ENCODE measurements around the gene CD300LG.
"Not testable (repeated sequence)": the region's sequence is repeated elsewhere in the genome, so short reads cannot be mapped to it uniquely, and the experiment has no call there.

The CD300LG gene

GRCh38 chr17:43891851-43892646 lies 45.1 kb downstream of the CD300LG start:
- no peaks in the 10 kb centered on the region for H3K9me3 ChIP-seq (ENCODE audit: insufficient read depth, low read length)
- H2AFZ ChIP-seq (ENCODE audit: low read depth, low read length, severe bottlenecking): no peak overlapping the region
- H3K79me2 ChIP-seq (ENCODE audit: insufficient read depth, low read length): no peaks in the 10 kb centered on the region
- H4K20me1 ChIP-seq (ENCODE audit: low read depth, low read length): no peaks in the 10 kb centered on the region
- H3K36me3 ChIP-seq (ENCODE audit: low read length): no peaks in the 10 kb centered on the region
- H3K27ac ChIP-seq (ENCODE audit: low read depth, low read length): no peak overlapping the region
- no peaks in the 10 kb centered on the region for H3K9me2 ChIP-seq (replicated peaks; ENCODE audit: insufficient read depth, low read length)
- no peak overlapping the region for H3K9ac ChIP-seq (ENCODE audit: low read length)
- H3K4me3 ChIP-seq (ENCODE audit: insufficient read depth, low read length, poor library complexity, severe bottlenecking): no peak overlapping the region
- H3F3A ChIP-seq (ENCODE audit: insufficient read depth): no peaks in the 10 kb centered on the region
- no peaks in the 10 kb centered on the region for H3K27me3 ChIP-seq (ENCODE audit: low read length)
- TF ChIP-seq EZH2phosphoT487 (conservative IDR thresholded peaks at IDR 0.05; ENCODE audit: low read length) (no peak), CTCF (IDR thresholded peaks at IDR 0.05; ENCODE audit: insufficient read depth, low read length, poor library complexity, severe bottlenecking) (no peak)
- no peak overlapping the region for H3K4me2 ChIP-seq (ENCODE audit: low read depth, low read length, poor library complexity, severe bottlenecking)

- H3K79me2 ChIP-seq (ENCODE audit: insufficient read depth, low read length): no peaks in the 10 kb centered on the region
- H3K9me3 ChIP-seq (ENCODE audit: insufficient read depth, low read length): no peaks in the 10 kb centered on the region
- no peaks in the 10 kb centered on the region for H3K36me3 ChIP-seq (ENCODE audit: low read length)
- no peaks in the 10 kb centered on the region for H4K20me1 ChIP-seq (ENCODE audit: low read depth, low read length)
- no peaks in the 10 kb centered on the region for H3F3A ChIP-seq (ENCODE audit: insufficient read depth)
- no peak for TF ChIP-seq EZH2phosphoT487 (conservative IDR thresholded peaks at IDR 0.05; ENCODE audit: low read length)
- TF ChIP-seq CTCF (IDR thresholded peaks at IDR 0.05; ENCODE audit: insufficient read depth, low read length, poor library complexity, severe bottlenecking): no peak
- H3K9me2 ChIP-seq (replicated peaks; ENCODE audit: insufficient read depth, low read length): no peaks in the 10 kb centered on the region
- H3K27ac ChIP-seq (ENCODE audit: low read depth, low read length): no peak overlapping the region
- no peak overlapping the region for H3K4me2 ChIP-seq (ENCODE audit: low read depth, low read length, poor library complexity, severe bottlenecking)
- no peak overlapping the region for H2AFZ ChIP-seq (ENCODE audit: low read depth, low read length, severe bottlenecking)
- no peak overlapping the region for H3K4me3 ChIP-seq (ENCODE audit: insufficient read depth, low read length, poor library complexity, severe bottlenecking)
- H3K27me3 ChIP-seq (ENCODE audit: low read length): no peaks in the 10 kb centered on the region
- H3K9ac ChIP-seq (ENCODE audit: low read length): no peak overlapping the region
Observed at GRCh38 chr17:43892647-43892952, 45.6 kb downstream of the CD300LG start.

- not testable (repeated sequence) for H3K4me2 ChIP-seq (ENCODE audit: low read depth, low read length, poor library complexity, severe bottlenecking); H4K20me1 ChIP-seq (ENCODE audit: low read depth, low read length); H3K36me3 ChIP-seq (ENCODE audit: low read length); H3K79me2 ChIP-seq (ENCODE audit: insufficient read depth, low read length); H3K9me2 ChIP-seq (replicated peaks; ENCODE audit: insufficient read depth, low read length); H3F3A ChIP-seq (ENCODE audit: insufficient read depth); H2AFZ ChIP-seq (ENCODE audit: low read depth, low read length, severe bottlenecking); H3K27me3 ChIP-seq (ENCODE audit: low read length); H3K27ac ChIP-seq (ENCODE audit: low read depth, low read length); H3K4me3 ChIP-seq (ENCODE audit: insufficient read depth, low read length, poor library complexity, severe bottlenecking); H3K9me3 ChIP-seq (ENCODE audit: insufficient read depth, low read length); H3K9ac ChIP-seq (ENCODE audit: low read length)
Observed at GRCh38 chr17:43894494-43894893, 47.5 kb downstream of the CD300LG start.

DNA sequence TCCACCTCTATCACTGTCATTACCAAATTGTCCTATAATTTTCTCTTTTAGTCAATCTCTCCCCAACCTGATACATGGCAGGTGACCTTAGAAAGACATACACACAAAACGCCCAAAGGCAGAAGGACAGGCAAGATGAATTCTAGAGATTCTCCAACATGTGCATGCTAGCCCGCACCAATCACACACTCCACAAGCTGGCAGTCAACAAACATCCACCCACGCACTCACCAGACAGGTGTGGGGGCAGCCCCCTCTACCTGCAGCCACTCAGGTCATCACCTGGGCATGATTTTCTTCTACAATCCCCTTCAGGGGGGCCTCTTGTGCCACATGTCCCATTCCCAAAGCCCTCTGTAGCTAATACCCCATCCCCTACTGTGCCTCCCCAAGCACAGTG lies 50.9 kb downstream of the CD300LG start:
- Histone ChIP-seq H3K4me2 (ENCODE audit: low read depth, low read length, poor library complexity, severe bottlenecking) (no peak overlapping the region), H3K27ac (ENCODE audit: low read depth, low read length) (no peak overlapping the region), H3K36me3 (ENCODE audit: low read length) (no peaks in the 10 kb centered on the region), H3K79me2 (ENCODE audit: insufficient read depth, low read length) (no peaks in the 10 kb centered on the region), H3K27me3 (ENCODE audit: low read length) (no peaks in the 10 kb centered on the region), H3K4me3 (ENCODE audit: insufficient read depth, low read length, poor library complexity, severe bottlenecking) (no peak overlapping the region), H3K9ac (ENCODE audit: low read length) (no peak overlapping the region), H4K20me1 (ENCODE audit: low read depth, low read length) (no peaks in the 10 kb centered on the region), H3F3A (ENCODE audit: insufficient read depth) (no peaks in the 10 kb centered on the region), H3K9me2 (replicated peaks; ENCODE audit: insufficient read depth, low read length) (no peaks in the 10 kb centered on the region), H2AFZ (ENCODE audit: low read depth, low read length, severe bottlenecking) (no peak overlapping the region), H3K9me3 (ENCODE audit: insufficient read depth, low read length) (no peaks in the 10 kb centered on the region)
- TF ChIP-seq CTCF (IDR thresholded peaks at IDR 0.05; ENCODE audit: insufficient read depth, low read length, poor library complexity, severe bottlenecking): no peak
- no peak for TF ChIP-seq EZH2phosphoT487 (conservative IDR thresholded peaks at IDR 0.05; ENCODE audit: low read length)
